ENCODE measurements around the gene FANCI. TPM values are rescaled to one million over a fixed set of nuclear protein-coding genes. Genes with fewer than 3 reads are reported as not detected.
"Not testable (repeated sequence)": the region's sequence is repeated elsewhere in the genome, so short reads cannot be mapped to it uniquely, and the experiment has no call there.

FANCI gene
- total RNA-seq, 2 experiments from 2014 or later, result 6.1 to 7.1 TPM

GRCh38 chr15:89248584-89248983 lies 4.8 kb downstream of the FANCI start:
- ChIA-PET CTCF (no interaction called here), POLR2A (no interaction called here)
- intact Hi-C loops (cut with DNase I, micrococcal nuclease), result loop anchor here in 1 of 2 experiments (10.0 kb wide), 1 partner anchor 624 kb away; the partner anchor contains the start of gene AEN
- TF ChIP-seq, protein P1, sequence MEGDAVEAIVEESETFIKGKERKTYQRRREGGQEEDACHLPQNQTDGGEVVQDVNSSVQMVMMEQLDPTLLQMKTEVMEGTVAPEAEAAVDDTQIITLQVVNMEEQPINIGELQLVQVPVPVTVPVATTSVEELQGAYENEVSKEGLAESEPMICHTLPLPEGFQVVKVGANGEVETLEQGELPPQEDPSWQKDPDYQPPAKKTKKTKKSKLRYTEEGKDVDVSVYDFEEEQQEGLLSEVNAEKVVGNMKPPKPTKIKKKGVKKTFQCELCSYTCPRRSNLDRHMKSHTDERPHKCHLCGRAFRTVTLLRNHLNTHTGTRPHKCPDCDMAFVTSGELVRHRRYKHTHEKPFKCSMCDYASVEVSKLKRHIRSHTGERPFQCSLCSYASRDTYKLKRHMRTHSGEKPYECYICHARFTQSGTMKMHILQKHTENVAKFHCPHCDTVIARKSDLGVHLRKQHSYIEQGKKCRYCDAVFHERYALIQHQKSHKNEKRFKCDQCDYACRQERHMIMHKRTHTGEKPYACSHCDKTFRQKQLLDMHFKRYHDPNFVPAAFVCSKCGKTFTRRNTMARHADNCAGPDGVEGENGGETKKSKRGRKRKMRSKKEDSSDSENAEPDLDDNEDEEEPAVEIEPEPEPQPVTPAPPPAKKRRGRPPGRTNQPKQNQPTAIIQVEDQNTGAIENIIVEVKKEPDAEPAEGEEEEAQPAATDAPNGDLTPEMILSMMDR (IDR thresholded peaks at IDR 0.05), result no peak
- H3K27ac ChIP-seq (ENCODE audit: low read depth in 1 of 2, low read length in 2 of 2), result no peak overlapping the region
- H3K27me3 ChIP-seq (ENCODE audit: control insufficient read depth in 1 of 2, insufficient read depth in 2 of 2, low read length in 2 of 2), result no peaks in the 10 kb centered on the region
- H3K36me3 ChIP-seq (ENCODE audit: insufficient read depth, low read length), result peaks cover 7% of the 10 kb centered on the region
- peaks cover 17% of the 10 kb centered on the region for H3K4me1 ChIP-seq (ENCODE audit: insufficient read depth, low read length)
- no peak overlapping the region for H3K27ac Mint-ChIP-seq
- H3K9me3 Mint-ChIP-seq, result no peaks in the 10 kb centered on the region
- ATAC-seq (ENCODE audit: poor library complexity) (no peak), DNase-seq (no peak)
- no peaks in the 10 kb centered on the region for H3K9me3 ChIP-seq (ENCODE audit: control insufficient read depth in 1 of 2, insufficient read depth in 1 of 2, low read length in 2 of 2)
- no peaks in the 10 kb centered on the region for H3K27me3 Mint-ChIP-seq
- H3K4me3 ChIP-seq (ENCODE audit: low read length), result no peak overlapping the region
- H3K36me3 Mint-ChIP-seq (ENCODE audit: low read depth), result peaks cover 10% of the 10 kb centered on the region
- no peak overlapping the region for H3K4me3 Mint-ChIP-seq
- peaks cover 26% of the 10 kb centered on the region for H3K4me1 Mint-ChIP-seq (ENCODE audit: low read depth)

DNA sequence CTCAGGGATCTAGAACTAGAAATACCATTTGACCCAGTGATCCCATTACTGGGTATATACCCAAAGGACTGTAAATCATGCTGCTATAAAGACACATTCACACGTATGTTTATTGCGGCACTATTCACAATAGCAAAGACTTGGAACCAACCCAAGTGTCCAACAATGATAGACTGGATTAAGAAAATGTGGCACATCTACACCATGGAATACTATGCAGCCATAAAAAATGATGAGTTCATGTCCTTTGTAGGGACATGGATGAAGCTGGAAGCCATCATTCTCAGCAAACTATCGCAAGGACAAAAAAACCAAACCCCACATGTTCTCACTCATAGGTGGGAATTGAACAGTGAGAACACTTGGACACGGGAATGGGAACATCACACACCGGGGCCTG lies 6.4 kb downstream of the FANCI start:
- H3K4me3 ChIP-seq (ENCODE audit: low read length); intact Hi-C loops (cut with DNase I, micrococcal nuclease); H3K4me1 ChIP-seq (ENCODE audit: insufficient read depth, low read length); H3K9me3 Mint-ChIP-seq; DNase-seq; POLR2A ChIA-PET; H3K27ac ChIP-seq (ENCODE audit: low read depth in 1 of 2, low read length in 2 of 2); CTCF ChIA-PET; H3K9me3 ChIP-seq (ENCODE audit: control insufficient read depth in 1 of 2, insufficient read depth in 1 of 2, low read length in 2 of 2); ATAC-seq (ENCODE audit: poor library complexity); H3K36me3 Mint-ChIP-seq (ENCODE audit: low read depth); H3K4me3 Mint-ChIP-seq; H3K27ac Mint-ChIP-seq; H3K36me3 ChIP-seq (ENCODE audit: insufficient read depth, low read length); H3K27me3 Mint-ChIP-seq; H3K27me3 ChIP-seq (ENCODE audit: control insufficient read depth in 1 of 2, insufficient read depth in 2 of 2, low read length in 2 of 2): not testable (repeated sequence)
- peaks cover 12% of the 10 kb centered on the region for H3K4me1 Mint-ChIP-seq (ENCODE audit: low read depth)

- intact Hi-C loops (cut with DNase I, micrococcal nuclease); POLR2A ChIA-PET; H3K9me3 ChIP-seq (ENCODE audit: control insufficient read depth in 1 of 2, insufficient read depth in 1 of 2, low read length in 2 of 2); H3K4me1 Mint-ChIP-seq (ENCODE audit: low read depth); H3K9me3 Mint-ChIP-seq; H3K4me3 Mint-ChIP-seq; ATAC-seq (ENCODE audit: poor library complexity); H3K4me1 ChIP-seq (ENCODE audit: insufficient read depth, low read length); H3K27me3 Mint-ChIP-seq; H3K4me3 ChIP-seq (ENCODE audit: low read length); H3K27me3 ChIP-seq (ENCODE audit: control insufficient read depth in 1 of 2, insufficient read depth in 2 of 2, low read length in 2 of 2); H3K27ac ChIP-seq (ENCODE audit: low read depth in 1 of 2, low read length in 2 of 2); CTCF ChIA-PET; DNase-seq; H3K36me3 ChIP-seq (ENCODE audit: insufficient read depth, low read length); H3K27ac Mint-ChIP-seq: not testable (repeated sequence)
- H3K36me3 Mint-ChIP-seq (ENCODE audit: low read depth), result peaks cover 17% of the 10 kb centered on the region
Measured at GRCh38 chr15:89277281-89277680, 33.5 kb downstream of the FANCI start.

GRCh38 chr15:89278307-89278706 lies 34.5 kb downstream of the FANCI start:
- no peaks in the 10 kb centered on the region for H3K27me3 Mint-ChIP-seq
- no peak for ATAC-seq (ENCODE audit: poor library complexity)
- no peaks in the 10 kb centered on the region for H3K4me1 Mint-ChIP-seq (ENCODE audit: low read depth)
- H3K36me3 Mint-ChIP-seq (ENCODE audit: low read depth), result peaks cover 21% of the 10 kb centered on the region
- H3K27me3 ChIP-seq (ENCODE audit: control insufficient read depth in 1 of 2, insufficient read depth in 2 of 2, low read length in 2 of 2), result no peaks in the 10 kb centered on the region
- H3K9me3 Mint-ChIP-seq, result no peaks in the 10 kb centered on the region
- ChIA-PET CTCF (no interaction called here), POLR2A (no interaction called here)
- H3K27ac ChIP-seq (ENCODE audit: low read depth in 1 of 2, low read length in 2 of 2), result no peak overlapping the region
- DNase-seq, result no peak
- intact Hi-C loops (cut with DNase I, micrococcal nuclease), result no loop called here
- H3K9me3 ChIP-seq (ENCODE audit: control insufficient read depth in 1 of 2, insufficient read depth in 1 of 2, low read length in 2 of 2), result no peaks in the 10 kb centered on the region
- H3K27ac Mint-ChIP-seq, result no peak overlapping the region
- no peaks in the 10 kb centered on the region for H3K4me1 ChIP-seq (ENCODE audit: insufficient read depth, low read length)
- H3K4me3 Mint-ChIP-seq, result no peak overlapping the region
- TF ChIP-seq, protein P1 (IDR thresholded peaks at IDR 0.05), result no peak
- H3K4me3 ChIP-seq (ENCODE audit: low read length), result no peak overlapping the region
- no peaks in the 10 kb centered on the region for H3K36me3 ChIP-seq (ENCODE audit: insufficient read depth, low read length)

Data from CD4-positive, alpha-beta T cell (primary cell).